ENCODE results near the gene ZNF280B.
"Not testable (repeated sequence)": the region's sequence is repeated elsewhere in the genome, so short reads cannot be mapped to it uniquely, and the experiment has no call there.

The ZNF280B gene

DNA sequence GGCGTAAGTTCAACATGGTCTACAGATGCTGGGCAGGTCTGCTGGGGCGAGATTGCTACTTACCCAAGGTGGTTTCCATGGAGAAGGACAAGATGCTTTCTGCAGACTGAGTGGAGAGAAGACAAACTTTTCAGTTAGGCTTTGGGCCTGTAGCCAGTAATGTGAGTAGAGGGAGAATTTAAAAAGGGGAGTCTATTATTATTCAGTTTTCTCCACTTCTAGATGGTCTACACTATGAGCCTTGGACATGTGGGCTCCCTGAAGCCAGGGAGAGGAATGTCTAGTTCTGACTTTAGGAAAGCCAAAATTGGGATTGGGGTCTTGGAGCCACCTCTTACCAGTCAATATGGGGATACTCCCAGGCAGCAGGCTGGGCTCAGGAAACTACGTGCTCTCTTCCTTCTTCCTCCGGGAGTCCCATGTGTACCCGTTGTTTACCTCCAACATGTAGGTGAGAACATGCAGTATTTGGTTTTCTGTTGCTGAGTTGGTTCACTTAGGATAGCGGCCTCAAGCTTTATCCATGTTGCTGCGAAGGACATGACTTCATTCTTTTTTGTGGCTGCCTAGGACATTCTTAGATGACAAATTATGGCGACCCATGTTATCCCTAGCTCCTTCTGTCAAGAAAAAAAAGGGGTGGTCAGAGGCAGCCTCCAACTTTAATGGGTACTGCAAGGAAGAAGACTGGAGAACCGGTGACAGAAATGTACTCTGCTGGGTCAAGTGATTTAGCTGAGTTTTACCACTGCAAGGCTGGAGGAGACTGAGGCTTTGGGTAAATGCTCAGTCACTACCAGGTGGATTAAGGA lies 26.3 kb upstream of the ZNF280B start:
- no peak for DNase-seq (ENCODE audit: low read depth)

DNA sequence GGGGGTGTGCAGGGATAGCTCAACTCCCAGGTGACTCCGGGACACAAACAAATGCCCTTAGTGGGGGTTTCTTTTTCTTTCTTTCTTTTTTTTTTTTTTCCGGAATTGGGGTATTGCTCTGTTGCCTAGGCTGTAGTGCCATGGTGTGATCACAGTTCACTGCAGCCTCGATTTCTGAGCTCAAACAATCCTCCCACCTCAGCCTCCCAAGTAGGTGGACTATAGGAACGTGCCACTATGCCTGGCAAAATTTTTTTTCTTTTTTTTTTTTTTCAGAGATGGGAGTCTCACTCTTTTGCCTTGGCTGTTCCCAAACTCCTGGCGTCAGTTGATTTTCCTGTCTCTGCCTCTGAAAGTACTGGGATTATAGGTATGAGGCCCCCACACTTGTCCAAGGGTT lies 25.3 kb upstream of the ZNF280B start:
- no peak for DNase-seq (ENCODE audit: low read depth)

DNA sequence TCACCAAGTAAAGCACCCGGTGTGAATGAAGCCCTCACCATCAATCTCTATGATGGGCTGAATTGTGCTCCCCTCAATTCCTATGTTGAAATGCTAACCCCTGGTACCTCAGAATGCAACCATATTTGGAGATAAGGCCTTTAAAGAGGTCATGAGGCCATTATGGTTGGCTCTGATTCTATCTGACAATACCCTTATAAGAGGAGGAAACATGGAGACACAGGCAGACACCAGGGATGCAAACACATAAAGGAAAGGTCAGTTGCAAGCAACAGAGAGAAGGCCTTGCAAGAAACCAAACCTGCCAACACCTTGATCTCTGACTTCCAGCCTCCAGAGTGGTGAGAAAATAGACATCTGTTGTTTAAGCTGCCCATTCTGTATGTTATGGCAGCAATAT lies 24.9 kb upstream of the ZNF280B start:
- DNase-seq (ENCODE audit: low read depth): no peak

DNA sequence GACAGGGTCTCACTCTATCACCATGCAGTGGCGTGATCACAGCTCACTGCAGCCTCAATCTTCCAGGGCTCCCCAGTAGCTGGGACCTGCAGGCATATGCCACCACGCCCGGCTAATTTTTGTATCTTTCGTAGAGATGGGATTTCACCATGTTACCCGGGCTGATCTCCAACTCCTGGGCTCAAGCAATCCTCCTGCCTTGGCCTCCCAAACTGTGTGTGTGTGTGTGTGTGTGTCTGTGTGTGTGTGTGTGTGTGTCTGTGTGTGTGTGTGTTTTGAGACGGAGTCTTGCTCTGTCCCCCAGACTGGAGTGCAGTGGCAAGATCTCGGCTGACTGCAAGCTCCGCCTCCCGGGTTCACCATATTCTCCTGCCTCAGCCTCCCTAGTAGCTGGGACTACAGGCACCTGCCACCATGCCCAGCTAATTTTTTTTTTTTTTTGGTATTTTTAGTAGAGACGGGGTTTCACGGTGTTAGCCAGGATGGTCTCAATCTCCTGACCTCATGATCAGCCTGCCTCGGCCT lies 24.1 kb upstream of the ZNF280B start:
- DNase-seq (ENCODE audit: low read depth): not testable (repeated sequence)

DNA sequence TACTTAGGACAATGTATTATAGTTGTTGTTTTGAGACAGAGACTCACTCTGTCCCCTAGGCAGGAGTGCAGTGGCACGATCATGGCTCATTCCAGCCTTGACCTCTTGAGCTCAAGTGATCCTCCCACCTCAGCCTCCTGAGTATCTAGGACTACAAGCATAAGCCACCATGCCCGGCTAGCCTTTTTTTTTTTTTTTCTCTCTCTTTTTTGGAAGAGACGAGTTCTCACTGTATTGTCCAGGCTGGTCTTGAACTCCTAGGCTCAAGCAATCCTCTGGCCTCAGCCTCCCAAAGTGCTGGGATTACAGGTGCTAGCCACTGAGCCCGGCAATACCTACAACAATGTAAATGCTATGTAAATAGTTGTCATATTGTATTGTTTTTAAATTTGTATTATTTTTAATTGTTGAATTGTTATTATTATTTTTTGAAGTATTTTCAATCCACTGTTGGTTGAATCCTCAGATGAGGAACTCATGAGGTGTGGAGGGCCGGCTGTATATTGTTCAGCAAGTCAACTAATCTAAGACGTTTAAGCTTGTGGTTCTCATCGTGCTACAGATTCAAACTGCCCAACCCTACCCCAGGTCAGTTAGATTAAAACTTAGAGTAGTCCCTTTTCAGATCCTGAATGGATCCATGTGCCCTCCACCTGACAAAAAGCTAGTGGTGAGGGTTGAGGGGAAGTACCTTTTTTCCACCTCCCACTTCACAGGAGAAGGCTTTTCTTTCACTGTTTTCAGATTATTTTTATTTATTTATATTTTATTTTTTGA lies 23.4 kb upstream of the ZNF280B start:
- no peak for DNase-seq (ENCODE audit: low read depth)

DNA sequence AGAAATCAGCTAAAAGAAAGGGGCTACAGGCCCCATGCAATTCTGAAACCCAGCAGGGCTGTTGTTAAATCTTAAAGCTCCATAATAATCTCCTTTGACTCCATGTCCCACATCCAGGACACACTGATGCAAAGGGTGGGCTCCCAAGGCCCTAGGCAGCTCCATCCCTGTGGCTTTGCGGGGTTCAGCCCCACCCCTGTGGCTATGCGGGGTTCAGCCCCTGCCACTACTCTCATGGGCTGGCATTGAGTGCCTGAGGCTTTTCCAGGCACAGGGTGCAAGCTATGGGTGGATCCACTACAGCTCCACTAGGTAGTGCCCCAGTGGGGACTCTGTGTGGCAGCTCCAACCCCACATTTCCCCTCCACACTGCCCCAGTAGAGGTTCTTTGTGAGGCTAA lies 20.2 kb upstream of the ZNF280B start:
- no peak for DNase-seq (ENCODE audit: low read depth)

DNA sequence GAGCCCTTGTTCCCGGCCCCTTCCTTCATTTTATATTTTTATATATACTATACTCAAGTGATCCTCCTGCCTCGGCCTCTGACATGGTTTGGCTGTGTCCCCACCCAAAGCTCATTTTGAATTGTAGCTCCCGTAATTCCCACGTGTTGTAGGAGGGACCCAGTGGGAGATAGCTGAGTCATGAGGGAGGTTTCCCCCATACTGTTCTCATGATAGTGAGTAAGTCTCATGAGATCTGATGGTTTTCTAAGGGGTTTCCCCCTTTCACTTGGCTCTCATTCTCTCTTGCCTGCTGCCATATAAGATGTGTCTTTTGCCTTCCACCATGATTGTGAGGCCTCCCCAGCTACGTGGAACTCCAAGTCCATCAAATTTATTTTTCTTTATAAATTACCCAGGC lies 18.8 kb upstream of the ZNF280B start:
- no peak for DNase-seq (ENCODE audit: low read depth)

DNA sequence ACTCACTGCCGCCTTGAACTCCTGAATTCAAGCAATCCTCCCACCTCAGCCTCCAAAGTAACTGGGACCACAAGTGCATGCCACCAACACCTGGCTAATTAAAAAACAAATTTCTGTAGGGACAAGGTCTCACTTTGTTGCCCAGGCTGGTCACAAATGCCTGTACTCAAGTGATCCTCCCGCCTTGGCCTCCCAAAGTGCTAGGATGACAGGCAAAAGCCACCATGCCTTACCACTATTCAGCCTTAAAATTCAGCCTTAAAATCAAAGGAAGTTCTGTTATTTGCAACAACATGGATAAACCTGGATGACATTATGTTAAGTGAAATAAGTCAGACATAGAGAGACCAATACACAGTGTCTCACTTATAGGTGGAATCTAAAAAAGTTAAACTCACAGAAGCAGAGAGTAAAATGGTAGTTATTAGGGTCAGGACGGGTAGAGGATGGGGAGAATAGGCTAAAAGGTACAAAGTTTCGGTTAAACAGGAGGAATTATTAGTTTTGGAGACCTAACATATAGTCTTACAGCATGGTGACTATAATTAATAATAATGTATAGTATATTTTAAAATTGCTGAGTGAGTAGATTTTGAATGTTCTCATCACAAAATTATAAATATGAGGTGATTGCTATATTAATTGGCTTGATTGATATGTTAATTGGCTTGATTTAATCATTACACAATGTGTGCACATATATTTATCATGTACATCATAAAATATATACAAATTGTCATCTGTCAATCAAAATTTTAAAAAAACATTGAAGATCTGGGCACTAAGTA lies 17.8 kb upstream of the ZNF280B start:
- DNase-seq (ENCODE audit: low read depth): no peak

DNA sequence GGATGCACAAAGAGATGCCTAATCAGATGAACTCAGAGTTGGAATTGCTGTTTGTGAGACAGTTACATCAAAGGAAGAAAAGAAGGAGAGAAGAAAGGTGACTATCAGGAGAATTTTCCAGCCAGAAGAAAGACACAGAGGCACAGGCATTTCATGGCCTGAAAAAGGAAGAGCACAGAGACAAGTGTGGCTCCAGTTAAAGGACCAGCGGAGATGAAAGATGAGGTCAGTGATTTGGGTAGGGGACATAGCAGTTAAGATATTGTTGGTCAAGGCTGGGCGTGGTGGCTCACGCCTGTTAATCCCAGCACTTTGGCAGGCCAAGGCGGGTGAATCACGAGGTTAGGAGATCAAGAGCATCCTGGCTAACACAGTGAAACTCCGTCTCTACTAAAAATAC lies 15.0 kb upstream of the ZNF280B start:
- DNase-seq (ENCODE audit: low read depth): no peak

DNA sequence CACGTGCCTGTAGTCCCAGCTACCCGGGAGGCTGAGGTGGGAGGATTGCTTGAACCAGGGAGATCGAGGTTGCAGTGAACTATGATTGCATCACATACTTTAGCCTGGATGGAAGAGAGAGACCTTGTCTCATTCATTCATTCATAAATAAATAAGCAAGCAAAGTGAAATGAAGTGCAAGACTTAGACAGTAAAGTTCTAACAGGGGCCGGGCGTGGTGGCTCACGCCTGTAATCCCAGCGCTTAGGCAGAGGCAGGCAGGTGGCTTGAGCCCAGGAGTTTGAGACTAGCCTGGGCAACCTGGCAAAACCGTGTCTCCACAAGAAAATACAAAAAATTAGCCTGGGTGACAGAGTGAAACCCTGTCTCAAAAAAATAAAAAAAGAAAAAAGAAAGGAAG lies 13.1 kb upstream of the ZNF280B start:
- DNase-seq (ENCODE audit: low read depth): no peak

DNA sequence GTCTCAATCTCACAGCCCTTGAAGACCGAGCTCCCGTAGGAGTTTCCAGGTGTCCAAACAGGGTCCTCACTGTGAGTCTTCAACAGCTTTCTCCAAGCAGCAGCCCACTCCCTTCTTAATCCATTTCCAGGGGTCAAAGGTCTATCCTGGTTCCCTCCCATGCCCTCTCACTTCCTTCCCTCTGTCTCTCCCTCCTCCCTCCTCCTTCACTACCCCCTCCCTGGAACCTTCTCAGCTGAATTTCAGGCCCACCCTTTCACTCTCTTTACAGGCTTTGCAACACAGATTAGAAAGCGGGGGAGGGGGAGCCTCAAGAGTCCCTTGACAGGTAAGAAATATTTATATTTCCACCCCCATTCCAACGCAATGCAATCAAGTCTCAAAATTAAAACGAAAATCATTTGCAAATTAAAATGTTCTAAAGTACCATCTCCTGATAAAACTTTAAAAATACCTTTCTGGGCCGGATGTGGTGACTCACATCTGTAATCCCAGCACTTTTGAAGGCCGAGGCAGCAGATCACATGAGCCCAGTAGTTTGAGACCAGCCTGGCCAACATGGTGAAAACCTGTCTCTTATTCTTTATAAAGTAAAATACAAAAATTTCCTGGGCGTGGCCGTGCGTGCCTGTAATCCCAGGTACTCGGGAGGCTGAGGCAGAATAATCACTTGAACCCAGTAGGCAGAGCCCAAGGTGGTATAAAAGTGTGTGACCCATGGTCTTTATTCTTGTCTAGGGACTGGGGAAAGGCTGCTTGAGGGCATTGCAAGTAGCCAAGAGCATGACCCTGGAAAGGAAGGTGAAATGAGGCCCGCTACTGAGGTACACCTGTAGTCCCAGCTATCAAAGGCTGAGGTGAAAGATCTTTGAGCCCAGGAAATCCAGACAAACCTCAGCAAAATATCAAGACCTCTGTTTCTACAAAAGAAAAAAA lies 12.4 kb upstream of the ZNF280B start:
- no peak for DNase-seq (ENCODE audit: low read depth)

DNA sequence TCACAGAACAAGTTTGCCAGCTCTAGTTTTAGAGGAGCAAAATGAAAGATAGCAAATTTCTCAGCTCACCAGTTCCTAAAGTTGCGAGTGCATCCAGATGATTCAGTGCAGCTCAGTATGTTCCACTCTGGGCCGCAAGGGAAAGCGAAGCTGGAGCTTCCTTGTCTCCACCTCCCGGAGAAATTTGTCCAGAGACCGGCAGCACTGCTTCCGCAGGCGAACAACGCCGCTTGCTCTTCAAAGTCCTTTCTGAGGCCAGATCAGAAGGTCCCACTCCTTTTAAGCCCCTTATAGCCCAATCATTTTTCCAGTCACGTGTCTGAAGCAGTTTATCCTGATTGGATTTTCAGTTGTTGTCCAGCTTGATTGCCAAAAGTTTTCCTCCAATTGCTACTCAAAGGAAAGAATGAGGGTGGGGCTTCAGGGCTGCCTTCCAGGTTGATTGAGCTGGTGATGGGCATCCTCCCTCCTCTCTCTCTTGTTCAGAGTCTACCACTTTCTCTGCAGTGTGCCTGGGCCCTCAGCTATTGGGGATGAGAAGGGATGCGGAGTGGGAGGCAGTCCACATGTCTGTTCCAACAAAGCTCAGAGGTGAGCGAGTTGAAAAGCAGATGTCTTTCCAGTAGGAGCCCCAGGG lies 11.6 kb upstream of the ZNF280B start, which contains the start of gene ZNF280A:
ZNF280A (minus strand) TSS at position 251 of the 637 bp plus-strand sequence. CDS start 4,640 bp downstream, outside the sequence.
- DNase-seq (ENCODE audit: low read depth): no peak

DNA sequence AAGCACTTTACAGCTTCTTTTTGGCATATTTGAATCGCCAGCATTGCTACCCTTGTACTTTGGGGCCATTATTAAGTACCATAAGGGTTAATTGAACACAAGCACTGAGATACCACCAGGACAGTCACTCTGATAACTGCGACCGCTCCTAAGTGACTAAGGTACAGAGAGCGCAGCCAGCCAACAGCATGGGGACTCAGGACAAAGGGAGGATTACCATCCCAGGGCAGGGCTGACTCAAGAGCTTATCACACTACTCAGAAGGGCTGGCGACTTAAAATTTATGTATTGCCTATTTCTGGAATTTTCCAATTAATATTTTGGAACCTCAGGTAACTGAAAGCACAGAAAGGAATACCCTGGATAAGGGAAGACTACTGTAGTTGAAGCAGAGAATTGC lies 11.0 kb upstream of the ZNF280B start:
- no peak for DNase-seq (ENCODE audit: low read depth)

DNA sequence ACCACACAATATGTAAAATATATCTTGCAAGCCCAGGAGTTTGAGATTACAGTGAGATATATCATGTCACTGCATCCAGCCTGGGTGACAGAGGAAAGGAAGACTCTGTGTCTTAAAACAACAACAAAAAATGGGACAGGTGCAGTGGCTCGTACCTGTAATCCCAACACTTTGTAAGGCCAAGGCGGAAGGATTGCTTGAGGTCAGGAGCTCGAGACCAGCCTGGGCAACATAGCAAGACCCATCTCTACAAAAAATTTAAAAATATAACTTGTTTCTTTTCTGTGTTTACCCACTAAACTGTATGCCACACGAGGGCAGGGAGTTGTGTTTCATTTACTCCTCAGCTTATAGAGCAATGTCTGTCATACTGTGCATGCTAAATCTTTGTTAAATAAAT lies 8.4 kb upstream of the ZNF280B start:
- no peak for DNase-seq (ENCODE audit: low read depth)

DNA sequence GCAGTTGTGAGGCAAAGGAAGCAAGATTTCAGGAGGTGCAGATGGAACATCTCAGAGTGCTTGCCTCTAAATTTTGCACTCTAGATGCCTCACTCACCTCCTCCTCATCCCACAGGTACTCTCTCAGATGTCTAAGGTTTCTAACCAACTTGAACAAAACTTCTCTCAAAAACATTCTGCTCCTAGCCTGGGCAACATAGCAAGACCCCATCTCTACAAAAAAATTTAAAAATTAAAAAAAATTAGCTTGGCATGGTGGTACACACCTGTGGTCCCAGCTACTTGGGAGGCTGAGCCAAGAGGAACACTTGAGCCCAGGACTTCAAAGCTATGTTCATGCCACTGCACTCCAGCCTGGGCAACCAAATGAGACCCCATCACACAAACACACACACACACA lies 7.3 kb upstream of the ZNF280B start:
- DNase-seq (ENCODE audit: low read depth): no peak

DNA sequence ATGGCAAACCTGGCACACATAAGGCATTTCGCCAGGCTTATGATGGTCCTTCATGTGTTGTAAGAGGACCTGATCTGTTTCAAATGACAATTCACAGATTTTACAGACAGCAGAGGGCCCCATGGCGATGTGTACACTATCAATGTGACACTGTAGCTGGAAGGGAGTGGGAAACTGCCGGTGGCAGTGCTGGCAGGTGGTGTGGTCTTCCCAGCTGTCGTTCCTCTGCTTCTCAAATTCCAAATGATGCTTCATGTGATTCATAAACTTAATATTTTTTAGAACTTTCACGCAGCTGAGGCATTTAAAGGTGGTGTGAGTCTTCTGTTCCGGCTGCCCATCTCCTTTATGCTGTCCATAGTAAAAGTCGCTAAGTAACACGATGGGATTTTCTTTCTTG lies 5.9 kb upstream of the ZNF280B start:
- DNase-seq (ENCODE audit: low read depth): not testable (repeated sequence)

DNA sequence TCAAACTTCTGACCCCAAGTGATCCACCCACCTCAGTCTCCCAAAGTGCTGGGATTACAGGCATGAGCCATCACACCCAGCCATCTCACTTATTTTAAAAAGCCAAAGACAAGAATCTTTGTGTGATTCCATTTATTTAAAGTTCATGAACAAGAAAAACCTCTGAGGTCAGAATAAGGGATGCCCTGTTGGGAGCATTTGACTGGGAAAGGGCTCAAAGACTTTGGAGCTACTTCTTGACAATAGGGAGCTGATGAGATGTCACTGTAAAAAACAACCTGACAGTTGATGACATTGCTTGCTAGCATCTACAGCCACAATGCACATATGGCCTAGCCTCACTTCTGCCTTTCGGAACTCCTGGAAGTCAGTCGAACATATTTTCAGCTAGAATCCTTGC lies 5.1 kb upstream of the ZNF280B start:
- no peak for DNase-seq (ENCODE audit: low read depth)

DNA sequence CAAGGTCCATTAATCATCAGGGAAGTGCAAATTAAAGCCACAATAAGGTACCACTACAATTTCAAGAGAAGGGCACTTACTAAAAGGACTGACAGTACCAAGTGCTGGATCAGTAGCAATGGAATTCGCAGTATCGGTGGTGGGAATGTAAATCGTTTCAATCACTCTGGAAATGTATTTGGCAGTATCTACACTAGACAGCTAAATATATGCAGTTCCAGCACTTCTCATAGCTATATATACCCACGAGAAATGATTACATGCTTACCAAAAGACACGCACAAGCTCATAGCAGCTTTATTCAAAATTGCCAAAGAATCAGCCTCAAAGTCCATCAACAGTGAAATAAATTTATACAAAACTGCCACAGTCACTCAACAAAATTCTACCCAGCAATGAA lies 4.4 kb upstream of the ZNF280B start:
- DNase-seq (ENCODE audit: low read depth): no peak

DNA sequence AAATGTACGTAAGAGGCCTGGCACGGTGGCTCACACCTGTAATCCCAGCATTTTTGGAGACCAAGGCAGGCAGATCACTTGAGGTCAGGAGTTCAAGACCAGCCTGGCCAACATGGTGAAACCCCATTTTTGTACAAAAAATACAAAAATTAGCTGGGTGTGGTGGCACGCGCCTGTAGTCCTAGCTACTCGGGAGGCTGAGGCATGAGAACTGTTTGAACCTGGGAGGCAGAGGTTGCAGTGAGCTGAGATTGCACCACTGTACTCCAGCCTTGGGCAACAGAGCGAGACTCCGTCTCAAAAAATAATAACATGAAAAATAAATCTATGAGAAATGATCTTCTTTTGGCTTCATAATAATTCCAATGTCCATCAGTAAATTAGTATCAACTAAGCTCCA lies 2.3 kb upstream of the ZNF280B start:
- DNase-seq (ENCODE audit: low read depth): not testable (repeated sequence)

DNA sequence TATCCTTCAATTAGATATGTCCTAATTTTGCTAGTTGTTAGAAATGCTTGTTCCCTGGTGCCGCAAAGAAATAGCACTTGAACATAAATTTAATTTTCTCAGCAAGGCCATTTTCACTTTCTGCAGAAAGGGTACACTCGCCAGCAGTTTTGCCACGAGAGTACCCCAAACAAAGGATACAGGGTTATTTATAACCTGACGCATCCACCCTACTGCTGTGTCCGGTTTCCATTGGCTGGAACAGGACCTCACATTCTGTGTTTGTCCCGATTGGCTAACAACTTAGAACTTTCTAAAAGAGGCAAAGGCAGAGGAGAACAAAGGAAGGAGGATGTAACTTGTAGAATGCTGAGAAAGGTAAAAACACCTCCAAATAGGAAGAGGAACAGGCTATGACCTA lies 1.4 kb upstream of the ZNF280B start:
- not testable (repeated sequence) for DNase-seq (ENCODE audit: low read depth)

Data from stimulated activated CD8-positive, alpha-beta memory T cell treated with anti-CD3 and anti-CD28 coated beads, Interleukin-12 subunit alpha, Interleukin-12 subunit beta, amount 100 ng/mL, for 1 hour (primary cell).